Measurements from ENCODE around the gene GRB10.
"Not testable (repeated sequence)": the region's sequence is repeated elsewhere in the genome, so short reads cannot be mapped to it uniquely, and the experiment has no call there.

GRB10 gene

DNA sequence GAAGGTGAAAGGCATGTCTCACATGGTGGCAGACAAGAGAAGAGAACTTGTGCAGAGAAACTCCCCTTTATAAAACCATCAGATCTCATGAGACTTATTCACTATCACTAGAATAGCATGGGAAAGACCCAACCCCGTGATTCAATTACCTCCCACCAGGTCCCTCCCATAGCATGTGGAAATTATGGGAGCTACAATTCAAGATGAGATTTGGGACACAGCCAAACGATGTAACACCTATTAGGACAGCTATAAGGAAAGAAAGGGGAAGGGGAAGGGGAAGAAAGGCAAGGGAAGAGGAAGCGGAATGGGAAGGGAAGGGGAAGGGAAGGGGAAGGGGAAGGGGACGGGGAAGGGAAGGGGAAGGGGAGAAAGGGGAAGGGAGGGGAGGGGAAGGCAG is 9.6 kb downstream of the GRB10 start:
- H3K27me3 ChIP-seq (ENCODE audit: control insufficient read depth in 3 of 3, insufficient read depth in 3 of 3, low read depth in 1 of 3, low read length in 3 of 3); H3K23ac ChIP-seq (ENCODE audit: low read depth, low read length, poor library complexity); DNase-seq (ENCODE audit: low spot score); H4K8ac ChIP-seq (ENCODE audit: low read depth, low read length); H3K79me1 ChIP-seq (ENCODE audit: low read depth, low read length); H3K4me1 ChIP-seq (ENCODE audit: control insufficient read depth in 2 of 2, insufficient read depth in 1 of 2, low read depth in 1 of 2, low read length in 2 of 2); H2BK5ac ChIP-seq (ENCODE audit: low read length); H2BK120ac ChIP-seq (ENCODE audit: low read depth, low read length); H3K18ac ChIP-seq (ENCODE audit: low read length); H2BK12ac ChIP-seq (ENCODE audit: low read length); H2AFZ ChIP-seq (ENCODE audit: low read length); H3K4me2 ChIP-seq (ENCODE audit: insufficient read depth, low read length, poor library complexity, severe bottlenecking); H2BK15ac ChIP-seq (ENCODE audit: low read length); H3K4me3 ChIP-seq (ENCODE audit: low read length in 2 of 2); H3K4ac ChIP-seq (ENCODE audit: low read length); H3K27ac ChIP-seq (replicated peaks; ENCODE audit: low read length); H2AK5ac ChIP-seq (ENCODE audit: low read depth, low read length); H3K14ac ChIP-seq (ENCODE audit: low read length); H3K9ac ChIP-seq (ENCODE audit: low read depth, low read length, poor library complexity); H4K91ac ChIP-seq (ENCODE audit: low read depth, low read length, poor library complexity): not testable (repeated sequence)
- Histone ChIP-seq H3K36me3 (replicated peaks in 1 of 2; ENCODE audit: control insufficient read depth in 2 of 2, insufficient read depth in 2 of 2, low read length in 2 of 2) (peaks cover 3 to 25% of the 10 kb centered on the region in 2 donors), H3K9me3 (replicated peaks in 1 of 2; ENCODE audit: control insufficient read depth in 2 of 2, insufficient read depth in 1 of 2, low read depth in 1 of 2, low read length in 2 of 2) (peaks cover 2 to 37% of the 10 kb centered on the region in 2 donors)
- WGBS, 2 donors (ENCODE audit: extremely low coverage in 2 of 2, insufficient read length in 2 of 2, insufficient replicate concordance in 1 of 2), result no CpG with 5 or more reads among the region's 4 CpGs

DNA sequence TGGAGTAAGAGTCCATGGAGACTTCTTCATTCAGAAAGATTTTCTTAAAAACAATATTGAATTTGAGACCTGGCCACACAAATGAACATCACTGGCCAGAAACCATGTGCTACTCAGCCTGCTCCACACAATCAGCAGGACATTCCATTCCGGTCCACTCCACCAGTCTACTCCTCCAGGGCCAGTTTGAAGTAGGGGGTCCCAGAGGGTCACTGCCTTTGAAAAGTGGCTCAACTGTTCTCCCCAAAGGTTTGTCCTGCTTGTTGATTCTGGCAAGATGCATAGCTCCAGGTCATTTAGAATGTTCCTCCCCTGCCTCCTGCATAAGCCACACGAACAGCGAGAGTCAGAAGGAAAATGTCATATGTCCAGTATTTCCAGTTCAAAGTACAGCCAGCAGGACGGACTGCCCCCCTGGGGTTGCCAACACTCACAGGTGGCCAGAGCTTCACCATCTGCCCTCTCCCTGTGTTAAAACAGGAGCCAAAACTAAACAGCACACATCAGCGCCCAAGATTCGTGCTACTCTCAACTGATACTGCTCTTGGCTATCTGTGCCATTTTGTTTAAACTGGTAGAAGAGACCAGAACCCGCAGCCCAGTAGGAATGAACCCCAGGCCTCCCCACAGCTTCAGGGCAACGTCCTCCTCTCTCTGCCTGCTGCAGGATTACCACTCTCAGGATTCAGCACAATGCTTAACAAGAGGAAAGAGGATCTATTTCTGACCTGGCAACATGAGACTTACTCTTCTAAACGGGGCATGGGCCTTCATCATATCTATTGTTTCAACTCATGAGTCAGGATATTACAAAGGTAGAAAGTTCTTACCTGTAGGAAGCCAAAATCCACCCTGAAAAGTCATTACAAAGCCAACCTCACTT is 11.3 kb downstream of the GRB10 start:
- Histone ChIP-seq H2AFZ (ENCODE audit: low read length) (no peak overlapping the region), H3K18ac (ENCODE audit: low read length) (no peak overlapping the region), H2BK15ac (ENCODE audit: low read length) (no peak overlapping the region), H3K4me2 (ENCODE audit: insufficient read depth, low read length, poor library complexity, severe bottlenecking) (no peak overlapping the region), H4K91ac (ENCODE audit: low read depth, low read length, poor library complexity) (no peak overlapping the region), H3K4me1 (ENCODE audit: control insufficient read depth in 2 of 2, insufficient read depth in 1 of 2, low read depth in 1 of 2, low read length in 2 of 2) (peaks cover 6% of the 10 kb centered on the region in 2 donors), H3K9ac (ENCODE audit: low read depth, low read length, poor library complexity) (no peak overlapping the region), H4K8ac (ENCODE audit: low read depth, low read length) (no peak overlapping the region), H3K14ac (ENCODE audit: low read length) (no peak overlapping the region), H3K9me3 (replicated peaks in 1 of 2; ENCODE audit: control insufficient read depth in 2 of 2, insufficient read depth in 1 of 2, low read depth in 1 of 2, low read length in 2 of 2) (peaks cover 2 to 40% of the 10 kb centered on the region in 2 donors), H3K36me3 (replicated peaks in 1 of 2; ENCODE audit: control insufficient read depth in 2 of 2, insufficient read depth in 2 of 2, low read length in 2 of 2) (peaks cover 3 to 23% of the 10 kb centered on the region in 2 donors), H2BK120ac (ENCODE audit: low read depth, low read length) (no peak overlapping the region), H3K27ac (replicated peaks; ENCODE audit: low read length) (no peak overlapping the region), H3K23ac (ENCODE audit: low read depth, low read length, poor library complexity) (no peak overlapping the region), H3K27me3 (ENCODE audit: control insufficient read depth in 3 of 3, insufficient read depth in 3 of 3, low read depth in 1 of 3, low read length in 3 of 3) (no peaks in the 10 kb centered on the region), H3K4me3 (ENCODE audit: low read length in 2 of 2) (no peak overlapping the region), H3K4ac (ENCODE audit: low read length) (no peak overlapping the region), H2AK5ac (ENCODE audit: low read depth, low read length) (no peak overlapping the region), H3K79me1 (ENCODE audit: low read depth, low read length) (no peaks in the 10 kb centered on the region), H2BK5ac (ENCODE audit: low read length) (no peak overlapping the region), H2BK12ac (ENCODE audit: low read length) (no peak overlapping the region)
- DNase-seq (ENCODE audit: low spot score), result no peak
- no CpG with 5 or more reads among the region's 9 CpGs for WGBS, 2 donors (ENCODE audit: extremely low coverage in 2 of 2, insufficient read length in 2 of 2, insufficient replicate concordance in 1 of 2)

- Histone ChIP-seq H3K4me1 (ENCODE audit: control insufficient read depth in 2 of 2, insufficient read depth in 1 of 2, low read depth in 1 of 2, low read length in 2 of 2) (peaks cover 0 to 11% of the 10 kb centered on the region in 2 donors), H3K27ac (replicated peaks; ENCODE audit: low read length) (no peak overlapping the region), H2AFZ (ENCODE audit: low read length) (no peak overlapping the region), H3K9me3 (replicated peaks in 1 of 2; ENCODE audit: control insufficient read depth in 2 of 2, insufficient read depth in 1 of 2, low read depth in 1 of 2, low read length in 2 of 2) (peaks cover 4 to 48% of the 10 kb centered on the region in 2 donors), H2BK120ac (ENCODE audit: low read depth, low read length) (no peak overlapping the region), H3K79me1 (ENCODE audit: low read depth, low read length) (peaks cover 4% of the 10 kb centered on the region), H3K36me3 (replicated peaks in 1 of 2; ENCODE audit: control insufficient read depth in 2 of 2, insufficient read depth in 2 of 2, low read length in 2 of 2) (peaks cover 3 to 23% of the 10 kb centered on the region in 2 donors), H3K4ac (ENCODE audit: low read length) (no peak overlapping the region), H3K18ac (ENCODE audit: low read length) (no peak overlapping the region), H3K23ac (ENCODE audit: low read depth, low read length, poor library complexity) (no peak overlapping the region), H2BK5ac (ENCODE audit: low read length) (no peak overlapping the region), H2AK5ac (ENCODE audit: low read depth, low read length) (no peak overlapping the region), H2BK15ac (ENCODE audit: low read length) (no peak overlapping the region), H3K4me2 (ENCODE audit: insufficient read depth, low read length, poor library complexity, severe bottlenecking) (no peak overlapping the region), H4K91ac (ENCODE audit: low read depth, low read length, poor library complexity) (no peak overlapping the region), H3K27me3 (ENCODE audit: control insufficient read depth in 3 of 3, insufficient read depth in 3 of 3, low read depth in 1 of 3, low read length in 3 of 3) (no peaks in the 10 kb centered on the region), H2BK12ac (ENCODE audit: low read length) (no peak overlapping the region), H3K9ac (ENCODE audit: low read depth, low read length, poor library complexity) (no peak overlapping the region), H3K14ac (ENCODE audit: low read length) (no peak overlapping the region), H4K8ac (ENCODE audit: low read depth, low read length) (no peak overlapping the region), H3K4me3 (ENCODE audit: low read length in 2 of 2) (no peak overlapping the region)
- 100% methylated on average over 1 of the region's 10 CpGs; no CpG with 5 or more reads in 1 of the 2 donors for WGBS, 2 donors (ENCODE audit: extremely low coverage in 2 of 2, insufficient read length in 2 of 2, insufficient replicate concordance in 1 of 2)
- DNase-seq (ENCODE audit: low spot score), result no peak
Observed at GRCh38 chr7:50768485-50769474, 13.9 kb downstream of the GRB10 start.

DNA sequence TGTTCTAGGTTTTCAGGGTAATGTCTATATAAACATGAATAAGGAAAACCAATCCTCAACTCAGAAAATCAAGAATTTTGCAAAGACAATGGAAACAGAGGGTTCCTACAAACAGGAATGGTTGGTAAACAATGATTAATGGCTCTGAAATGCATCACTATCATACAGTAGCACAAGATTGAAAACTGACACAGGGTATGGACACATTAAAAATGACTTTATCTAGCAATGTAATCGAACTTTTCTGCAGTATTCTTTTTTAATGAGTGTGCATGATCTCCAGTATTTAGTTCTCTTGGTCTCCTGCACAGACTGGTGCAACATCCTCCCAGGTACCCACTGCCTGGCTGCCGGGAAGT is 15.9 kb downstream of the GRB10 start:
- Histone ChIP-seq H3K4me1 (ENCODE audit: control insufficient read depth in 2 of 2, insufficient read depth in 1 of 2, low read depth in 1 of 2, low read length in 2 of 2) (peaks cover 0 to 11% of the 10 kb centered on the region in 2 donors), H3K4ac (ENCODE audit: low read length) (no peak overlapping the region), H3K23ac (ENCODE audit: low read depth, low read length, poor library complexity) (no peak overlapping the region), H3K9me3 (replicated peaks in 1 of 2; ENCODE audit: control insufficient read depth in 2 of 2, insufficient read depth in 1 of 2, low read depth in 1 of 2, low read length in 2 of 2) (peaks cover 4 to 50% of the 10 kb centered on the region in 2 donors), H2BK12ac (ENCODE audit: low read length) (no peak overlapping the region), H3K36me3 (replicated peaks in 1 of 2; ENCODE audit: control insufficient read depth in 2 of 2, insufficient read depth in 2 of 2, low read length in 2 of 2) (peaks cover 3 to 27% of the 10 kb centered on the region in 2 donors), H3K79me1 (ENCODE audit: low read depth, low read length) (peaks cover 7% of the 10 kb centered on the region), H3K9ac (ENCODE audit: low read depth, low read length, poor library complexity) (no peak overlapping the region), H3K4me3 (ENCODE audit: low read length in 2 of 2) (no peak overlapping the region), H3K14ac (ENCODE audit: low read length) (no peak overlapping the region), H3K27me3 (ENCODE audit: control insufficient read depth in 3 of 3, insufficient read depth in 3 of 3, low read depth in 1 of 3, low read length in 3 of 3) (no peaks in the 10 kb centered on the region), H4K91ac (ENCODE audit: low read depth, low read length, poor library complexity) (no peak overlapping the region), H3K27ac (replicated peaks; ENCODE audit: low read length) (no peak overlapping the region), H2BK15ac (ENCODE audit: low read length) (no peak overlapping the region), H2AFZ (ENCODE audit: low read length) (no peak overlapping the region), H2BK120ac (ENCODE audit: low read depth, low read length) (no peak overlapping the region), H2AK5ac (ENCODE audit: low read depth, low read length) (no peak overlapping the region), H3K4me2 (ENCODE audit: insufficient read depth, low read length, poor library complexity, severe bottlenecking) (no peak overlapping the region), H2BK5ac (ENCODE audit: low read length) (no peak overlapping the region), H4K8ac (ENCODE audit: low read depth, low read length) (no peak overlapping the region), H3K18ac (ENCODE audit: low read length) (no peak overlapping the region)
- no CpG with 5 or more reads among the region's 2 CpGs for WGBS, 2 donors (ENCODE audit: extremely low coverage in 2 of 2, insufficient read length in 2 of 2, insufficient replicate concordance in 1 of 2)
- no peak for DNase-seq (ENCODE audit: low spot score)
